H1 (cell line): ENCODE results near the gene ZMIZ1. TPM values are rescaled to one million over a fixed set of nuclear protein-coding genes. Genes with fewer than 3 reads are reported as not detected.

ENCODE experiments used
- CTCF ChIA-PET: fragments of 300-600 bp; sonication (Branson Sonifier 250); formaldehyde crosslinking; loops from one replicate; lab custom pipeline; 2021; ENCODE audit not compliant: partially characterized antibody; lab: Charles Lee
- POLR2A ChIA-PET: fragments of 300-600 bp; sonication (Branson Sonifier 250); formaldehyde crosslinking; loops from one replicate; lab custom pipeline; 2021; ENCODE audit warnings: inconsistent platforms; ENCODE audit not compliant: partially characterized antibody; lab: Charles Lee
- DNase-seq, 2 experiments: peaks; one replicate each; pipeline versions ENCODE4 v3.0.0 to v3.0.0-alpha.2; 2010 to 2022; ENCODE audit warnings: low spot score in 2 of 2, low read depth in 1 of 2, mixed read lengths in 1 of 2
- FAIRE-seq: peaks from 2 replicates; lab custom pipeline; 2011; peaks lifted over from hg19 to GRCh38; lab: Jason Lieb, UNC
- H2AFZ ChIP-seq: 2 replicates; pipeline ENCODE4 v1.8.1; 2012; ENCODE audit warnings: low read length, inconsistent platforms
- H2AK5ac ChIP-seq: 2 replicates; pipeline ENCODE4 v1.6.1; 2013; ENCODE audit warnings: low read depth, low read length
- H2BK120ac ChIP-seq: replicated peaks from 2 replicates; pipeline ENCODE3; 2013; ENCODE audit warnings: low read depth, low read length, inconsistent platforms
- H2BK12ac ChIP-seq: 2 replicates; pipeline ENCODE4 v1.6.1; 2013; ENCODE audit warnings: low read depth, low read length
- H2BK15ac ChIP-seq: 2 replicates; pipeline ENCODE4 v1.6.1; 2013; ENCODE audit warnings: low read length
- H2BK20ac ChIP-seq: 2 replicates; pipeline ENCODE4 v1.6.1; 2013; ENCODE audit warnings: low read length
- H2BK5ac ChIP-seq: 2 replicates; pipeline ENCODE4 v1.6.1; 2013; ENCODE audit warnings: low read depth, low read length
- H3K14ac ChIP-seq: 2 replicates; pipeline ENCODE4 v1.6.1; 2013; ENCODE audit warnings: inconsistent platforms; ENCODE audit not compliant: insufficient read length
- H3K18ac ChIP-seq: 2 replicates; pipeline ENCODE4 v1.6.1; 2013; ENCODE audit warnings: low read length; ENCODE audit errors: extremely low read depth
- H3K23ac ChIP-seq: 2 replicates; pipeline ENCODE4 v1.6.1; 2013; ENCODE audit warnings: inconsistent platforms; ENCODE audit not compliant: insufficient read length
- H3K23me2 ChIP-seq: 2 replicates; pipeline ENCODE4 v1.6.1; 2013; ENCODE audit warnings: low read depth, low read length
- H3K27ac ChIP-seq: 2 replicates; pipeline ENCODE4 v1.6.1; 2011; ENCODE audit warnings: low read depth, low read length, inconsistent platforms
- H3K27me3 ChIP-seq, 4 experiments: replicated peaks in 1 of 4; 1 replicate in 1 of 4; 2 replicates in 3 of 4; pipeline versions ENCODE4 v1.6.1 to v1.8.1; 2011 to 2013; ENCODE audit warnings: low read length in 3 of 4, mild to moderate bottlenecking in 3 of 4, inconsistent platforms in 2 of 4, mixed read lengths in 2 of 4, moderate library complexity in 1 of 4; ENCODE audit not compliant: control insufficient read depth in 3 of 4, insufficient read depth in 3 of 4; ENCODE audit errors: extremely low read depth in 1 of 4
- H3K36me3 ChIP-seq, 4 experiments: 2 replicates each; pipeline versions ENCODE4 v1.6.1 to v1.8.1; 2011 to 2013; ENCODE audit warnings: mild to moderate bottlenecking in 4 of 4, low read length in 3 of 4, moderate library complexity in 2 of 4, control low read depth in 1 of 4, inconsistent platforms in 1 of 4; ENCODE audit not compliant: insufficient read depth in 4 of 4, control insufficient read depth in 2 of 4
- H3K4ac ChIP-seq: replicated peaks from 2 replicates; pipeline ENCODE3; 2013; ENCODE audit warnings: low read length, low read depth, mixed read lengths, inconsistent platforms; ENCODE audit not compliant: insufficient read length
- H3K4me1 ChIP-seq, 4 experiments: replicated peaks in 1 of 4; 1 replicate in 1 of 4; 2 replicates in 3 of 4; pipeline versions ENCODE4 v1.6.1 to v1.8.1; 2011 to 2013; ENCODE audit warnings: low read length in 3 of 4, inconsistent platforms in 2 of 4, mixed read lengths in 1 of 4; ENCODE audit not compliant: insufficient read depth in 4 of 4, control insufficient read depth in 3 of 4
- H3K4me2 ChIP-seq, 2 experiments: 2 replicates each; pipeline versions ENCODE4 v1.6.1 to v1.8.1; 2011 to 2013; ENCODE audit warnings: low read depth in 2 of 2, low read length in 2 of 2, control low read depth in 1 of 2, inconsistent platforms in 1 of 2, mild to moderate bottlenecking in 1 of 2; ENCODE audit not compliant: insufficient read depth in 1 of 2
- H3K4me3 ChIP-seq, 4 experiments: fragments of 200-600, 300-600 bp in 1 of 4; sonication (generic), shearing (Covaris generic), sonication (Bioruptor Twin) in 1 of 4; 2 replicates each; pipeline versions ENCODE4 v1.5.1 to v1.8.1; 2011 to 2016; ENCODE audit warnings: low read length in 4 of 4, low read depth in 3 of 4, control low read depth in 2 of 4, inconsistent platforms in 2 of 4, mild to moderate bottlenecking in 2 of 4, mixed read lengths in 1 of 4, moderate library complexity in 1 of 4; ENCODE audit not compliant: insufficient read depth in 2 of 4; ENCODE audit errors: extremely low read depth in 1 of 4
- H3K56ac ChIP-seq: replicated peaks from 2 replicates; pipeline ENCODE3; 2013; ENCODE audit warnings: low read depth, mild to moderate bottlenecking, mixed read lengths, low read length, inconsistent platforms; ENCODE audit not compliant: insufficient read length
- H3K79me1 ChIP-seq: 2 replicates; pipeline ENCODE4 v1.6.1; 2013; ENCODE audit warnings: low read depth, low read length, control low read depth
- H3K79me2 ChIP-seq, 2 experiments: 2 replicates each; pipeline versions ENCODE4 v1.6.1 to v1.8.1; 2012 to 2013; ENCODE audit warnings: low read length in 2 of 2, mild to moderate bottlenecking in 2 of 2, inconsistent platforms in 1 of 2; ENCODE audit not compliant: insufficient read depth in 2 of 2, control insufficient read depth in 1 of 2
- H3K9ac ChIP-seq, 4 experiments: replicated peaks in 1 of 4; 1 replicate in 1 of 4; 2 replicates in 3 of 4; pipeline versions ENCODE4 v1.6.1 to v1.8.1; 2011 to 2013; ENCODE audit warnings: low read depth in 3 of 4, low read length in 3 of 4, control low read depth in 2 of 4, mild to moderate bottlenecking in 2 of 4, moderate library complexity in 2 of 4, inconsistent platforms in 1 of 4; ENCODE audit errors: extremely low read depth in 1 of 4
- H3K9me3 ChIP-seq, 2 experiments: 2 replicates each; pipeline versions ENCODE4 v1.6.1 to v1.8.1; 2012 to 2013; ENCODE audit warnings: mild to moderate bottlenecking in 2 of 2, moderate library complexity in 2 of 2, control low read depth in 1 of 2, inconsistent platforms in 1 of 2, low read depth in 1 of 2, low read length in 1 of 2, mixed read lengths in 1 of 2; ENCODE audit not compliant: insufficient read depth in 2 of 2
- H4K20me1 ChIP-seq, 2 experiments: replicated peaks in 1 of 2; 2 replicates each; pipeline versions ENCODE3 to v1.8.1; 2011 to 2013; ENCODE audit warnings: inconsistent platforms in 2 of 2, low read length in 2 of 2, mild to moderate bottlenecking in 1 of 2; ENCODE audit not compliant: insufficient read depth in 2 of 2, control insufficient read depth in 1 of 2
- H4K5ac ChIP-seq: 2 replicates; pipeline ENCODE4 v1.6.1; 2013; ENCODE audit warnings: low read length, low read depth, mixed read lengths, inconsistent platforms; ENCODE audit not compliant: insufficient read length
- H4K8ac ChIP-seq: 2 replicates; pipeline ENCODE4 v1.8.0; 2013; ENCODE audit warnings: mild to moderate bottlenecking, moderate library complexity, low read length, inconsistent platforms; ENCODE audit not compliant: insufficient read depth; ENCODE audit errors: extremely low read depth
- H4K91ac ChIP-seq: replicated peaks from 2 replicates; pipeline ENCODE3; 2013; ENCODE audit warnings: low read length, mixed read lengths, inconsistent platforms; ENCODE audit not compliant: insufficient read length
- CEBPB ChIP-seq: IDR thresholded peaks from 2 replicates; pipeline ENCODE4 v1.6.1; 2012; ENCODE audit warnings: low read depth, low read length
- FOSL1 ChIP-seq: IDR thresholded peaks from 2 replicates; pipeline ENCODE4 v1.6.1; 2011; ENCODE audit warnings: mild to moderate bottlenecking, low read depth, low read length, moderate library complexity; ENCODE audit not compliant: insufficient read depth
- KDM4A ChIP-seq: IDR thresholded peaks from one replicate; pipeline ENCODE4 v1.7.1; 2012; ENCODE audit warnings: low read depth, mild to moderate bottlenecking, moderate library complexity, low read length, inconsistent platforms; ENCODE audit not compliant: severe bottlenecking
- POLR2A ChIP-seq, 2 experiments: IDR thresholded peaks; 1 replicate in 1 of 2; 2 replicates in 1 of 2; pipeline ENCODE4 v1.6.1; 2011; ENCODE audit warnings: low read depth in 2 of 2, low read length in 2 of 2, mild to moderate bottlenecking in 2 of 2; ENCODE audit errors: control extremely low read depth in 1 of 2
- TBP ChIP-seq: IDR thresholded peaks from 2 replicates; pipeline ENCODE4 v1.6.1; 2011; ENCODE audit warnings: low read depth, low read length, improper control_type of control experiment
- WGBS, 2 experiments: shearing (Covaris generic) in 1 of 2; methylation state at CpG; one replicate each; pipeline versions ENCODE4 v1.1.6 to v1.1.7; 2013 to 2015; ENCODE audit warnings: low lambda C conversion rate in 2 of 2, mixed read lengths in 2 of 2, inconsistent platforms in 1 of 2, low coverage in 1 of 2, missing lambda C conversion rate in 1 of 2; ENCODE audit not compliant: insufficient replicate concordance in 2 of 2, insufficient coverage in 1 of 2, insufficient read length in 1 of 2; ENCODE audit errors: extremely low coverage in 1 of 2, missing lambda C conversion rate in 1 of 2; 5-methylcytosine and 5-hydroxymethylcytosine counted together
- polyA plus RNA-seq, 7 experiments: library from polyadenylated mRNA; depleted of rRNA in 3 of 7; stranded (reverse) in 5 of 7; unstranded in 2 of 7; fragments of >200 nt in 5 of 7; fragments of 200-250 nt in 2 of 7; gene quantifications; 1 replicate in 5 of 7; 2 replicates in 1 of 7; 4 replicates in 1 of 7; pipeline versions ENCODE4 v1.2.1 to v1.2.3, GENCODE V29; 2011 to 2013; ENCODE audit warnings: missing spikeins in 2 of 7, mixed read lengths in 2 of 7
- total RNA-seq: library from RNA; stranded (reverse); fragmentation: NEBNext Ultra II Directional; extraction: Animal tissue kit (Norgen Biotek cat#: 25700); gene quantifications from 2 replicates; pipeline ENCODE4 v1.2.1, GENCODE V29; 2021
- TF ChIP-seq, protein P1 (sequence below): IDR thresholded peaks from 2 replicates; pipeline ENCODE4 v1.6.1; 2012; ENCODE audit warnings: low read length, inconsistent platforms
- TF ChIP-seq, protein P2 (sequence below), 3 experiments: IDR thresholded peaks; 1 replicate in 2 of 3; 2 replicates in 1 of 3; pipeline versions ENCODE4 v1.5.1 to v1.6.1; 2011; ENCODE audit warnings: low read length in 3 of 3, mild to moderate bottlenecking in 3 of 3, inconsistent platforms in 2 of 3, low read depth in 1 of 3, moderate library complexity in 1 of 3; ENCODE audit not compliant: insufficient read depth in 1 of 3; ENCODE audit errors: control extremely low read depth in 1 of 3

Gene ZMIZ1
- total and polyA plus RNA-seq, 2 of the 8 experiments (the other 6 are each of a cell fraction or from before 2014, with no cell fraction given): 8.1 to 28.0 TPM

DNA sequence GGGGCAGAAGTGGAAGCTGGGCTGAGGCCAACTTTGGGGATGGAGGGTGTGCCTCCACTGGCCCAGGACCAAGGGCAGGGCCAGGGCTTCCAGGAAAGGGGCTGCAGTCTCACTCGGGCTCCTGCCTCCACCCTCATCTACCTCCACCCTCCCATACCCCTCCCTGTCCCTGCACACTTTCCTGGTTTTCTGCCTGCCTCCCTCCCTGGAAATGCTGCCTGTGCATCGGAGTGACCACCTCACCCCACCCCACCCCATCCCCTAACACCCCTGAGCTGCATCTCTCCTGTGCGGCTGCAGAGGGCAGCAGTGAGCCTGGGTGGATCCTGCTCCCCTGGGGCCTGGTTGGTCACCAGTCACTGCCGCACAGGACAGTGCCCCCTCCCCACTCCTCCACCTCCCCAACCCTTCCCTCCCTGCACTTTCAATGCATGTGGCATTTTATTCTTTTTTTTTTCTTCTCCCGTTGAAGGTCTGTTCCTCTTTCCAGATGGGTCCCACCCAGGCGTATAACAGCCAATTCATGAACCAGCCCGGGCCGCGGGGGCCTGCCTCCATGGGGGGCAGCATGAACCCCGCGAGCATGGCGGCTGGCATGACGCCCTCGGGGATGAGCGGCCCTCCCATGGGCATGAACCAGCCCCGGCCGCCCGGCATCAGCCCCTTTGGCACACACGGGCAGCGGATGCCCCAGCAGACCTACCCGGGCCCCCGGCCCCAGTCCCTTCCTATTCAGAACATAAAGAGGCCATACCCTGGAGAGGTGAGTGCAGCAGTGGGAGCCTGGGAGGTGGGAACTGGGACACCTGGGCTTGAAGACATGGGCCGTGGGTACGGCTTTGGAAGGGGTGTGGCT, 224.4 kb downstream of the ZMIZ1 start:
- no peaks in the 10 kb centered on the region for H3K79me2 ChIP-seq
- H3K18ac ChIP-seq: no peak overlapping the region
- H3K4me2 ChIP-seq: no peak overlapping the region
- no peaks in the 10 kb centered on the region for H3K9me3 ChIP-seq
- H3K56ac ChIP-seq: no peak overlapping the region
- no peak overlapping the region for H3K4ac ChIP-seq
- no peak overlapping the region for H2BK12ac ChIP-seq
- DNase-seq (peak in 1 of 2 experiments; percentile 80), FAIRE-seq (no peak)
- no peak overlapping the region for H3K23ac ChIP-seq
- no peaks in the 10 kb centered on the region for H3K4me1 ChIP-seq
- no peak overlapping the region for H4K5ac ChIP-seq
- no peak overlapping the region for H2BK5ac ChIP-seq
- H2BK15ac ChIP-seq: no peak overlapping the region
- H4K91ac ChIP-seq: no peak overlapping the region
- WGBS, 2 experiments: 88% methylated on average over 20 of the region's 24 CpGs; no CpG with 5 or more reads in 1 of the 2 experiments
- peaks cover 0 to 34% (median 9%) of the 10 kb centered on the region in 4 experiments; a peak in 5 of 8 replicates for H3K36me3 ChIP-seq
- no peak overlapping the region for H2BK120ac ChIP-seq
- no peak overlapping the region for H2BK20ac ChIP-seq
- H3K9ac ChIP-seq: no peak overlapping the region
- no peak overlapping the region for H3K27ac ChIP-seq
- ChIA-PET POLR2A (interaction anchor here (0.6 kb wide), 2 partner anchors 60 to 192 kb away, joined by 3 read pairs; no protein-coding TSS in a partner anchor), CTCF (interaction anchor here (0.6 to 2.1 kb wide), 18 partner anchors 8 to 1246 kb away, joined by 3 to 7 read pairs (median 3); no protein-coding TSS in a partner anchor)
- no peak overlapping the region for H3K14ac ChIP-seq
- H2AK5ac ChIP-seq: no peak overlapping the region
- no peak overlapping the region for H3K4me3 ChIP-seq
- no peak overlapping the region for H2AFZ ChIP-seq
- H4K8ac ChIP-seq: 0 out of 2 replicates have a peak overlapping the region, but pooled peaks have one; percentile 37
- H3K23me2 ChIP-seq: no peaks in the 10 kb centered on the region
- no peaks in the 10 kb centered on the region for H3K79me1 ChIP-seq
- peaks cover 2 to 5% of the 10 kb centered on the region in 2 experiments for H4K20me1 ChIP-seq
- H3K27me3 ChIP-seq: no peaks in the 10 kb centered on the region
- TF ChIP-seq FOSL1: no peak
- no peak for TF ChIP-seq TBP
- TF ChIP-seq, protein P1, sequence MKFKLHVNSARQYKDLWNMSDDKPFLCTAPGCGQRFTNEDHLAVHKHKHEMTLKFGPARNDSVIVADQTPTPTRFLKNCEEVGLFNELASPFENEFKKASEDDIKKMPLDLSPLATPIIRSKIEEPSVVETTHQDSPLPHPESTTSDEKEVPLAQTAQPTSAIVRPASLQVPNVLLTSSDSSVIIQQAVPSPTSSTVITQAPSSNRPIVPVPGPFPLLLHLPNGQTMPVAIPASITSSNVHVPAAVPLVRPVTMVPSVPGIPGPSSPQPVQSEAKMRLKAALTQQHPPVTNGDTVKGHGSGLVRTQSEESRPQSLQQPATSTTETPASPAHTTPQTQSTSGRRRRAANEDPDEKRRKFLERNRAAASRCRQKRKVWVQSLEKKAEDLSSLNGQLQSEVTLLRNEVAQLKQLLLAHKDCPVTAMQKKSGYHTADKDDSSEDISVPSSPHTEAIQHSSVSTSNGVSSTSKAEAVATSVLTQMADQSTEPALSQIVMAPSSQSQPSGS: no peak
- TF ChIP-seq KDM4A: no peak
- TF ChIP-seq, protein P2, sequence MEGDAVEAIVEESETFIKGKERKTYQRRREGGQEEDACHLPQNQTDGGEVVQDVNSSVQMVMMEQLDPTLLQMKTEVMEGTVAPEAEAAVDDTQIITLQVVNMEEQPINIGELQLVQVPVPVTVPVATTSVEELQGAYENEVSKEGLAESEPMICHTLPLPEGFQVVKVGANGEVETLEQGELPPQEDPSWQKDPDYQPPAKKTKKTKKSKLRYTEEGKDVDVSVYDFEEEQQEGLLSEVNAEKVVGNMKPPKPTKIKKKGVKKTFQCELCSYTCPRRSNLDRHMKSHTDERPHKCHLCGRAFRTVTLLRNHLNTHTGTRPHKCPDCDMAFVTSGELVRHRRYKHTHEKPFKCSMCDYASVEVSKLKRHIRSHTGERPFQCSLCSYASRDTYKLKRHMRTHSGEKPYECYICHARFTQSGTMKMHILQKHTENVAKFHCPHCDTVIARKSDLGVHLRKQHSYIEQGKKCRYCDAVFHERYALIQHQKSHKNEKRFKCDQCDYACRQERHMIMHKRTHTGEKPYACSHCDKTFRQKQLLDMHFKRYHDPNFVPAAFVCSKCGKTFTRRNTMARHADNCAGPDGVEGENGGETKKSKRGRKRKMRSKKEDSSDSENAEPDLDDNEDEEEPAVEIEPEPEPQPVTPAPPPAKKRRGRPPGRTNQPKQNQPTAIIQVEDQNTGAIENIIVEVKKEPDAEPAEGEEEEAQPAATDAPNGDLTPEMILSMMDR (IDR thresholded peaks at IDR 0.05; ENCODE audit: control extremely low read depth in 1 of 3, insufficient read depth in 1 of 3, low read depth in 1 of 3, low read length in 3 of 3): peak; percentile 69 to 88 (median 75)
- no peak for TF ChIP-seq POLR2A (IDR thresholded peaks at IDR 0.05; ENCODE audit: control extremely low read depth in 1 of 2, low read depth in 2 of 2, low read length in 2 of 2)
- TF ChIP-seq CEBPB: no peak
